Fibroblast of pulmonary artery (primary cell): ENCODE data around the gene NOCT.
A peak's percentile ranks its signal among the peaks of the same experiment; 100 is the strongest.

Source experiments
- DNase-seq: peaks from one replicate; pipeline ENCODE4 v3.0.0-alpha.2; 2010; ENCODE audit warnings: low read depth
- H3K4me3 ChIP-seq: replicated peaks from 2 replicates; pipeline ENCODE4 v1.5.1; 2011; ENCODE audit warnings: low read depth, mild to moderate bottlenecking, control low read depth, low read length, moderate library complexity
- CTCF ChIP-seq: IDR thresholded peaks from 2 replicates; pipeline ENCODE4 v1.5.1; 2011; ENCODE audit warnings: mild to moderate bottlenecking, control low read depth, low read length, inconsistent platforms; ENCODE audit errors: missing control alignments

NOCT gene

GRCh38 chr4:139076016-139076744, 60.6 kb downstream of the NOCT start:
- no peak for DNase-seq
- no peak for TF ChIP-seq CTCF
- H3K4me3 ChIP-seq = no peak overlapping the region

GRCh38 chr4:139077567-139078355, 62.2 kb downstream of the NOCT start:
- no peak overlapping the region for H3K4me3 ChIP-seq
- TF ChIP-seq CTCF = no peak
- DNase-seq = no peak

- TF ChIP-seq CTCF = no peak
- no peak overlapping the region for H3K4me3 ChIP-seq
- no peak for DNase-seq
Observed at GRCh38 chr4:139078926-139079325, 63.3 kb downstream of the NOCT start.

GRCh38 chr4:139082750-139083606, 67.4 kb downstream of the NOCT start:
- TF ChIP-seq CTCF = no peak
- H3K4me3 ChIP-seq = peak overlapping the region; percentile 85
- peak; percentile 97 for DNase-seq

- H3K4me3 ChIP-seq = peak overlapping the region; percentile 85
- DNase-seq = peak; percentile 60
- TF ChIP-seq CTCF = no peak
Observed at GRCh38 chr4:139083607-139083955, 68.0 kb downstream of the NOCT start.

GRCh38 chr4:139083956-139084803, 68.6 kb downstream of the NOCT start:
- peak overlapping the region; percentile 85 for H3K4me3 ChIP-seq
- no peak for TF ChIP-seq CTCF
- DNase-seq = peak; percentile 92
